KBM-7 (cell line): ENCODE data around the gene LHX3.

Experiments used
- DNase-seq: peaks from one replicate; pipeline ENCODE4 v3.0.0-alpha.2; 2015
- in situ Hi-C: fragments of 300-500 bp; cut with MboI; formaldehyde crosslinking; loops from 2 replicates; pipeline ENCODE4 v1.14.3; 2020; ENCODE audit warnings: low sequenced_read_pairs, low pct_unique_long_range_greater_than_20kb, mixed read lengths

Gene LHX3

DNA sequence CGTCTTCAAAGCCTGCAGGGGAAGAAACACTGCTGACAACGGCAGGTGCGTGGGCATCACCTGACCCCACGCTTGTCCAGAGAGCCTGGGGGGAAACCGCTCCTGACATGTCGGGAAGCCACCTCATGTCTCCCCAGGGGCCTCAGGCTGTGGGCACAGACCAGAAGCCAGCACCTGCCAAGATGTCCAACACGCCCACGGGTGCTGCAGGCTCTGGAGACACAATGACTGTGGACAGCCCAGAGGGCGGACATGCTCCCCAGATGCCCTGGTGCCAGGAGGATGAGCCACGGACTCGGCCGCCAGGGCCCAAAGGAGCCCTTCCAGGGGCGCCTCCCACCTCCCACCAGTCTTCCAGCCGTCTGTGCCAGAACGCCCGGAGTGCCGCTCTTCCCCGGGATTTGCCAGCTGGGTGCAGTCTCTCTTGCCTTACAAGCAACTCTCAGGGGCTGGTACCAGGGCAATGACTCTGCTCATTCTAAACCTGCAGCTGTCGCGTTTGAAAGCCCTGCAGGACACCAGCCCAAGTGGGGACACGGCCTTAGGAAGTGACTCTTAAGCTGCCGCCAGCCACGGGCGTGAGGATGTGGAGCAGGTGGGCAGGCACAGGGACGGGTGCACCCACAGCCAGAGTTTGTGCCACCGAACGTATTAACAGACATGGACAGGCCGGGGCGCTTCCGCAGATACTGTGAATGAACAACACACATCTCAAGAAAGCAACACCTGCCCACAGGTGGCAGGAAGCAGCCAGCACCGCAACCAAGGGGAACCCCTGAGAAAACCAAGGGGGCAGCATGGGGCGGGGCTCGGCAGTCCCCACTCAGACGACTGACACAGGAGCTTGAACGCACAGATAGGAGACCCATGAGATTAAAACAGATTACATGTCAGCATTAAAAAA lies 6.8 kb upstream of the LHX3 start:
- in situ Hi-C loops: no loop called here
- no peak for DNase-seq

DNA sequence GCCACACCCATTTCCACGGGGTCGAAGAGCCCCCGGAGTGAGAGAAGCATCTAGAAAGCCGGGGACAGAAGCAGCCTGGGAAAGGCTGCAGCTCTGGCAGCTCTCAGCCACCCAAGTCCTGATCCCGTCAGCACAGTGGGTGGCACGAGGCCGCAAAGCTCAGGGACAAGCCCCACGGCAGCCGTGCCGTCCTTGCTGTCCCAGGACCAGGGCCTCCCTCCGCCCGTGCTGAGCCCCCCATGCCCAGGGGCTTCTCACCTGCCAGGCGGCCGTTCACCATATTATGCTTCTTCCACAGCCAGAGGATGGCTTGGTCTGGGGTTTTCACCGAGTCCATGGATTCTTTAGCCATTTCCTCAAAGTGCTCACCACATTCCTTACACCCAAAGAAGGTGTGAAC lies 6.1 kb upstream of the LHX3 start:
- in situ Hi-C loops: no loop called here
- no peak for DNase-seq

DNA sequence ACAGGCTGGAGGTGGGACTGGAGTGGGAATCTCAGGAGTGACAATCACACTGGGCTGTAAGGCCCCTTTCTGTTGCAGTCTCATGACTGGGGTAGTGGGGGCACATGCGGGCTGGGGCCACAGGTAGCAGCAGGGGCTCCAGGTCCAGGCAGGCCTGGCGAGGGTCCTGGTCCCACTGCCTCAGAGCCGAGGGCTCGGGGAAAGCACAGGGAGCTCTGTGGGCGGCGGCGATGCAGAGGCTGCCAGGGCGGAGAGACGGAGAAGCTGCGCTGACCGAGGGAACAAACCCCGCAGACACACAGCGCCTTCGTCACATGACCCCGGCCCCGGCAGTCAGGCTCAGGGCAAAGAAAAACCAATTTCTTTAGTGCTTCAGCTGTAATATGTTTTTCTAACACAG lies 5.3 kb upstream of the LHX3 start:
- in situ Hi-C loops: no loop called here
- DNase-seq: no peak

DNA sequence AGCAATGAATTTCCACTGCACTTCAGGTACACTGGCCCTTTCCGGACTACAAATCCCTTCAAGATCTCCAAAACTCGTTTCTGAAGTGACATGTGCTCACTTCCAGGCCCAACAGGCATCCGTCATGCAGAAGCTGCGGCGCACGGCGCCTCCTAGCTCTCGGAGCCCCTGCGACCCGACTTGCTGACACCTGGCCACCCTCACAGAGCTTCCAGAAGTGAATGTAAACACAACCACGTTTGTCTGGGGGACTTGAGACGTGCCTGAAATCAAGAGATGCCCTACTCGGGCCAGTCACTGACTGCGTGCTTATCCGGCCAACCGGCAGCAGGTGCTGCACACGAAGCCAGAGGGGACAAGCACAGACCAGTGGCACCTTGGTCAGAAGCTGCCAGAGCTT lies 4.9 kb upstream of the LHX3 start:
- in situ Hi-C loops: no loop called here
- DNase-seq: no peak

DNA sequence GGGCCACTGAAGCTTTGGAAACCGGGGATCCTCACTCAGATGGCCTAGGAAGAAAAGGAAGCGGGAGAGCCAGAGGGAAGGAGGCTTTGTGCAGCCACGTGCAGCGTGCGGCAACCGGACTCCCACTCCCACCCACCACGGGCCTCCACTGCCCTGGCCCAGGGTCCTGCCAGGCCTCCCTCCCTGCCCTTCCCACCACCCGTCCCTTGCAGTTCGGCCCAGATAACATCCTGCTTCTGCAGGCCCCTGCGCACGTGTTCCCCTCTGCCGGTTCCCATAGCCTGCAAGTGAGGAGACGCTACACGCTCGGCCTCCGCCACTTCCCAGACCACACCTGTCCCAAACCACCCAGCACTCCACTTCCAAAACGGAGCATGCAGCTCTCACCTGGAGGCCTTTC lies 4.3 kb upstream of the LHX3 start:
- in situ Hi-C loops: no loop called here
- no peak for DNase-seq

DNA sequence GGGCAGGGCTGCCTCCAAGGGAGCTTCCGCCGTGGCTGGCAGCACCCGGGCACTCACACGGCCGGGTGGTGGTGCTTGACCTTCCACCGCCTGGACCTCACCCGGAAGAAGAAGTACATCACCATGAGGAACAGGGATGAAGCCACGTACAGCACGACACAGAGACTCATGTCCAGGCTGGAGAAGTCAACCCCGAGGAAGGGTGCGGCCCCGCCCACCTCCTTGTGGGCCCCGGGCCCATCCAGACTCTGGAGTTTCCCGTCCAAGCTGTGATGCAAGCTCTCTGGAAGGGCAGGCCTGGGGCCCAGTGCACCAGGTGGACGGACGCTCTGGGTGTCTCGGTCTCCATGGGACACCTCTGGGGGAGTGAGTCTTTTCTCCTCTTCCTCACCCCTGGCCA lies 3.7 kb upstream of the LHX3 start:
- no peak for DNase-seq
- in situ Hi-C loops: no loop called here

DNA sequence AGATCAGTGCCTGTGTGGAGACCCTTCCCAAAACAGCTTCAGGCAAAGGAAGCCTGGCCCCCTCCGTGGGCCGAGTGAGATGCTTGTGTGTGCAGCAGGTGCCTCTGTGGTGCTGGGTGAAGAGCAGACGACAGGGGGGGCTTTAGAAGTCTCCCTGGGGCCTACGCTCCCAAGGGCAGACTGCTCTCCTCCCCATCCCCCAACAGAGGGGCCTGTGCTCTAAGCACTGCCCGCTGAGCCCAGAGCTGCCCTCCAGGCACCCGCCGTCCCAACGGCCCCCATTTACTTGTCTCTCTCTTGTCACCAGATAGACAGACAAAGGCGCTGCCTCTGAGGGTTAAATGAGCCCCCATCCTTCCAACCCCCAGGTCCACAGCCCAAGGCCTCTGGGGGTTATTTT lies 2.7 kb upstream of the LHX3 start:
- DNase-seq: no peak
- in situ Hi-C loops: no loop called here

DNA sequence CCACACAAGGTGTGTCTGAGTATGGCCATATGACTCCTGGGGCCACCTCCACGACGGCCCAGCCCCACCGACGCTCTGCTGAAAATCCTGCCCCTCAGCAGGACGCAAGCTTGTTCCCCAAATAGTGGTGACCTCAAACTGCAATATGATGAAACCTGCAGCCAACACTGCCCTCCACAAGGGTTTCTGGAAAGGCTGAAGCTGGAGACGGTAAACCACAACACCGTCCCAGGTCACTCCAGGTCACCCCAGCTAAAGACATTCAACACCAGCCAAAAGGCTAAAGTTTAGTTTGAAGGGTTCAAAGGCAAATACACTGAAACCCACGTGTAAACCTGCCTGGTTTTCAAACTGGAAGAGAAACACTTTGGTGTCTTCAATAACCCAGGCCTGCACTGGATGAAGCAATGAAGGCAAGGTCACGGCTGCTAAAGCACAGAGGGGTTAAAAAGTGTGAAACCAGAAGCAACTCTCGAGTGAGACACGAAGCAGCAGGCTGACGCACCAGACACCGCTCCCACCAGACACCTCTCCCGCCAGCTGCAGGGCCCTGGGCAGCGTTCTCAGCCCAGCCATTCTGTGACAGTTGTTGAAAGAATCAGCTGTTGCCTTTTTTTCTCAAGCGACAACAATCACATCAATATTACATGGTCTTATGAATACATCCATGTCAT lies 1.8 kb upstream of the LHX3 start:
- no peak for DNase-seq
- in situ Hi-C loops: no loop called here

DNA sequence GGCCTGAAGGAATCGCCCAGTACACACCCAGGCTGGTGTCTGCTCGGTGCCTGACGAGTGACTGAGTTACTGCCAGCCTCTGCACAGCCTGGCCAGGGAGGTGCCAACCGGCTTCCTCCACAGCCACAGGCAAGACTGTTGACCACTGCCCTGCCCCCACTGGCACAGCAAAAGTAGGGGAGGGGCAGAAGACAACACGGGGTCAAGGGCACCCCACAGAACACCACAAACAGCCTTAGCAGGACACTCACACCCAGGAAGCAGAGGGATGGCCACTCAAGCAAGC lies 722 bp upstream of the LHX3 start:
- DNase-seq: no peak
- in situ Hi-C loops: no loop called here

DNA sequence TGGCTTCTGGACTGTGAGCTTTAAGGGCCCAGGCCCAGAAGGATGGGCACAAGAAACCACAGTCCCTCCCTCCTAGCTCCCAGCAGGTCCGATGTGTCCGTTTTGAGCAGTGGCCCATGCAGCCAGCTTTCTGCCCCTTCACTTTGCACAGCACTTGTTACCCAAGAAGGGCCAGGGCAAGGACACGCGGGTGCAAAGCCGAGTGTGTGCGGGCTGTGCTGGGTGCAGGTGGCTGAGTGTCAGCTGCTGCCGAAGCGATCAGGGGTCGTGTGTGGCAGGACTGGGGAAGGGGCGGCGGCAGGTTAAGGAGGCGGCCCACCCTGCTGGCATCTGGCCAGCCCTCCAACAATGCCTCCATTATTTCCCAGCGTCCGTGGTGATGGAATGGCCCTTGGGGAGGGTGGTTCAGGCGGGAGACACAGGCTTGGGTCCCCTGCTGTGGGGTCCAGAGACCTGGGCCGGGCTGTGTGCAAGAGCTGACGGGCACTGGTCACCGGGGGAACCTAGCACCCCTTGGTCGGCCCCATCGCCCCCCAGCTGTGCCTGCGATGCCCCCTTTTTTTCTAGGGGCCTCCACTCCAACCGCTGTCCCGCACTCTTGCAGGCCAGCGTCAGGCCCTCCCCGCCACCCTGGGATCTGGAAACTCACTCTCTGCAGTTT lies 653 bp downstream of the LHX3 start:
- in situ Hi-C loops: no loop called here
- DNase-seq: no peak

DNA sequence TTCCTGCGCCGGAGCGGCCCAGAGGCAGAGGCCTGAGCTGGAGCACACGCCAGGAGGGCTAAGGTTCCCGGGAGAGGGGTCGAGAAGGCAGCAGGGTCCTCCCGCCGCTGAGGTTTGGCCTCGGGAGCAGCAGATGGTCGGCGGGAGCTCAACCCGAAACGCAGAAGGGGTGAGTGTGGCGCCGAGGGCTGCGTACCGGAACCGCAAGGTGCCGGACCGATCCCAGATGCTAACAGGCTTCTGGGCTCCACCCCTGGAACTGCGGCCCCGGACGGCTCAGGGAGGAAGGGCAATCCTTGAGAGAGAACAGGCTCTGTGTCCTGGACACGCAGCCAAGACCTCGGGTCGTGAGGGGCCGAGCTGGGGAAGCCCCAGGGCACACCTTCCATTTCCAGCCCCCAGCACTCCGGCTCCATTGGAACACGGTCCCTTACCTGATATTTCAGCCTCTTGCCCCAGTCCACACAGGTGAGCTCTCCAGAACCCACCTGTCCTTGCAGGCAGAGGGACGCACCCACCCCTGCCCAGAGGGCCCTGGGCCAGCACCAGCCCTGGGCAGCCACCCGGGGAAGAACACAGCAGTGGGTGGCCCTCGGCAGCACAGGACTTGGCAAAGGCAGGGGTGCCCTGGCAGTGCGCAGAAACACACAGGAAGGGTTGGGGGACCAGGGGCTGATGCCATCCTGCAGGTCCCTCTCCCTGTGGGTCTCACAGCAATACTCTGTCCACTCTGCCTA lies 1.4 kb downstream of the LHX3 start:
- DNase-seq: no peak
- in situ Hi-C loops: no loop called here

DNA sequence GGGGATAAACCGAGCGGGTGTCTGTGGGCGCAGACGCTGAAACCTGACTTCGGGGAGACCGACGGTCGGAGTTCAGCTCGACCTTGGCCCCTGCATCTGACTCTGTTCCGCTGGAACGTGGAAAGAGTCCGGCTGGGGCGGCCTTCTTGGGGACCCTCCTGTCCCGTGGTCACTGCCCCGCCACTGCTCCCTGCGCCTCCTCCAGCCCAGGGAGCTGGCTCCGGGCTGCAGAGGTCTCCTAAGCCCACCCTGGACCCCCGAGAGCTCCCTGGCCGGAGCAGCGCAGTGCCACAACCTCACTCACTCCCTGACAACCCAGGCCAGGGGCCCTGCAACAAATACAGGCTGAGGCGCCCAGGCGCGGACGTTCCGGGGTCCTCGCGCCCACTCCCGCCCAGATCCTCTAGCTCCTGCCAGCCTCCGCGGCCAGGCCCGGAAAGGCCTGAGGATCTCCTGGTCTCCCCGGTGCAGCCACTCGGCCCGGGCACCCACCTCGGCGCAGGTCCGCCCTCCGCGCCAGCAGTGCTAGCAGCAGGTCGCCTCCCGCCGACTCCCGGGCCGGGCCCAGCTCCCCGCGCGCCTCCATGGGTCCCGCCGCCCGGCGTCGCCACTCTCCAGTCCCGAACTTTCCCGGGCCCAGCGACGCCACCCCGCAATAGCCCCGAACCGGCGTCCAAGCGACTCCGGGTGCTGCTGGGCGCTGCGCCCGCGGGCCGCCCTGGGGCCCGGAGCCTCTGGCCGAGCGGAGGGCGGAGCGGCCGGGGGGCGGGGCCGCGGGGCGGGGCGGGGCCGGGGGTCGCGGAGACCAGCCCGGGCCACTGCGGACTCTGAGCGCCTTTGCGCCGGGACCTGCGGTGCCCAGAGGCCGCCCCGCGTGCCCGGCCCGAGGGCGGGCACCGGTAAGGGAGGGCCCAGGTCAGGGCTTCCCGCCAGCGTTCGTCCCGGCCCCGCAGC lies 2.2 kb downstream of the LHX3 start:
- in situ Hi-C loops: no loop called here
- no peak for DNase-seq

DNA sequence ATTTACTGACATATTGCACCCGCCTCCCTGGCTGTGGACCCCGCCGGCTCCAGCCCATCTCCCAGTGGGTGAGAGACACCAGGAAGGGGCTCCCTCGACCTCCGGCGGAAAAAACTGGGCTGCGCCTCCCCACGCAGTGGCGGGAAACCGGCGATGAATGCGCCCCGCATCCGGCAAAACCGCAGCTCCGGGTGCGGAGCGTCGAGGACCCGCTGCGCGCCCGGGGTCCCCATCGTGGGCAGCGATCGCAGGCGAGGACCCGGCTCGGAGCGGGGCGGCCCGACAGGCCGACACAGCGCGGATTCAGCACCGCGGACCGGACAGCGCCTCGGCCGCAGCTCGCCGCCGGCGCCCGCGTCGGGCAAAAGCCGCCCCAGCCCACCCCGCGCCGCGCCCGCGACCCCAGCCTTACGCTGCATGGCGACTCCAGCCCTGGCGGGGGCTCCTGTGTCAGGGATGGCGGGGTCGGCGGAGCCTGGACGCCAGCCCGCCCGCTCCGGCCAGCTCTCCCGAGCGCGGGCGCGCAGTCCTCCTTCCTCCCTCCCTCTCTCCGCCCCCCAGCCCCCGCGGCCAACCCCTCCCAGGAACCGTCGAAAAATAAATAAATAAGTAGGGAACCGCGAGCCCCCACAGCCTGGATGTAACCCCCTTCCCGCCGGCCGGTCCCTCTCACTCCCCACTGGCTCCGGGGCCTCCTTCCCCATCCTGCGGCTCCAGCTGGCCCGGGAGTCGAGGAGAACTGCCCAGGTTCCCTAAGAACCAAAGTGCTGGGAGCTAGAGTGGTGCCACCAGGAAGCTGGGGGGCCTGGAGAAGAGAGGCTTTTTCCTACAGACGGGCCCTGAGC lies 3.1 kb downstream of the LHX3 start:
- in situ Hi-C loops: no loop called here
- no peak for DNase-seq

DNA sequence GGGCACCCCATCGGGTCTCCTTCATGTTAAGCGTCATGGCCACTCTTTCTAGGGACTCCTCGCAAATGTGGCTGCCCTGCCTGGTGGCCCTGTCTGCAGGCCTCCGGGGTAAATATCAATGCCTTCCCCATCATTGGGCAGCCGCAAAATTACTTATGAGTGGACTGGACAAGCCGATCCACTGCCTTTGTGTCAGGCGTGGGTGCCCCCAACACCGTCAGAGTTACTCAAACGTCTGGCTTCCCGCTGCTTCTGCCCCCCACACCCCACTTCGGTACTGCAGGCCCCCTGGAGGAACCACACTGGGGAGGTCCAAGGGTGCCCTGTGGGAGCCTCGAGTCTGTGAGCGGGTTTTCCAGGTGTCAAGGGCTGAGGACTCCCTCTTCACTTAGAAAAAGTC lies 3.8 kb downstream of the LHX3 start:
- no peak for DNase-seq
- in situ Hi-C loops: no loop called here

DNA sequence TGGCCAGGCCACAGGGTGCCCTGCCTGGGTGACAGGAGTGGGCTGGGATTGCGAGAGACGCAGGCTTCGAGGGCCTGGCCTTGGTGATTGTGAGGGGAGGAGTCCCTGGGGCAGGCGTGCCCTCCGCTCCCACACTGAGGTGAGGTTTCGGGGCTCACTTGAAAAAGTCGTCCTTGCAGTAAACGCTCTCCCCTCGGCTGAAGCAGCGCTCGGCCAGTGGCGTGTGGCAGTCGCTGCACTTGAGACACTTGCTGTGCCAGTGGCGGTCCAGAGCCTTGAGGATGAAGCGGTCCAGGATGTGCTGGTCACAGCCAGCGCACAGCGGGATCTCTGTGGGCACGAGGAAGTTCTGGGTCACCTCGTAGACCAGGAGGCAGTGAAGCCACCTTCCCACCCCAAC lies 4.5 kb downstream of the LHX3 start:
- in situ Hi-C loops: no loop called here

DNA sequence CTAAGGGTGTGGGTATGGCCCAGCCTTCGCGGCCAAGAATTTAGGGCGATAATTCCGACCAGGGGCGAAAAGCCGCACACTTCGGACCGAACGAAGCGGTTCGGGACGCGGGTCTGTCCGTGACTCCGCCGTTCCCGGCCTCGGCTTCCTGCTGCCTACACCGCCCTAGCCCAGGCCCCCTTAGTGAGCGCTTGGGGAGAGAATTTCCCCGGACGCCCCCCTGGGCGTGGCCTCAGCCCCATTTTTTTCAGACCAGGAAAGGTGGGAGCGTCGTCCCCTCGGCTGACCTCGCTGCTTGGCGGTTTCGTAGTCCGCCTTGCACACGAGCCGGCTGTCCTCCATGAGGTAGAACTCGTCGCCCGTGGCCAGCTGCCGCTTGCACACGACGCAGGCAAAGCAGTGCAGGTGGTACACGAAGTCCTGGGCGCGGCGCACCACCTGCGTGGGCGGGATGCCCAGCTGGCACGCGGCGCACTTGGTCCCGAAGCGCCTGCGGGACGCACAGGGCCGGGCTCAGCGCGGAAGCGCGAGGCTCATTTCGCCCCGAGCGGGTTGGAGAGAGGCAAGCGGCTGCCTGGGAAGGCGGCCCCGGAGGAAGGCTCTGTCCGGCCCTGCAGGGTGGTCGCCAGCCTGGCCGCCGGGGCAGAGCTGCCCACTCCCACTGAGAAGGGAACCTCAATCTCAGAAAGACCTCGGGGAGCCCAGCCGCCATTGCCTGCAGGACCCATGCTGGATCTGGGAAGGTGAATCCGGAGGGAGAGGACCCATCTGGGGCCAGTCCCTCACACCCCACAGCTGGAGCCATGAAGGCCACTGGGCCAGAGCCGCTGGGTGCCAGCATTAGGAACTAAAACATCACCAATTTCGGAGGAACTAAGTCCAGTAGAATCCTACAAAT lies 5.3 kb downstream of the LHX3 start:
- DNase-seq: no peak
- in situ Hi-C loops: no loop called here

More for the DNA sequence above, 4.5 kb downstream of the LHX3 start:
- DNase-seq: no peak

DNA sequence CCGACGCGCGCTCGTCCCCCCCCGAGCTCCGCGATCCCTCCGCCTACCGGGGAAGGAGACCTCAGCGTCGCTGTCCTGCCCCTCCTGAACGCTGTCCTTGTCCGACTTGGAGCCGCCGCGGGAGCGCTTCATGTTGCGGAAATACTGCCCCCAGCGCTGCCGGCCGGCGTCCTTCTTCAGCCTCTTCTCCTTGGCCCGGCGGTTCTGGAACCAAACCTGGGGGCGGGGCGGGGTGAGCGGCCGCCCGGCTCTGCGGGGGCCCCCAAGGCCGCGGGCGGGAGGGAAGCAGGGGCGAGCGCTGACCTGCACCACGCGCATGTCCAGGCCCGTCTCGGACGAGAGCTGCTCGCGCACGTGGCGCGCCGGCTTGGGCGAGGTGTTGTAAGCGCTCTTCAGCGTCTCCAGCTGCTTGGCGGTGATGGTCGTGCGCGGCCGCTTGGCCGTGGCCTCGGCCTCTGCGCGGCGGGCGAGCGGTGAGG lies 6.3 kb downstream of the LHX3 start:
- DNase-seq: no peak
- in situ Hi-C loops: no loop called here
